ENCODE results near the gene HMGXB3. TPM values are rescaled to one million over a fixed set of nuclear protein-coding genes. Genes with fewer than 3 reads are reported as not detected.
A peak's percentile ranks its signal among the peaks of the same experiment; 100 is the strongest.

Gene HMGXB3
- total and polyA plus RNA-seq, 5 donors from 2014 or later: 11.0 to 51.5 (median 12.7) TPM

DNA sequence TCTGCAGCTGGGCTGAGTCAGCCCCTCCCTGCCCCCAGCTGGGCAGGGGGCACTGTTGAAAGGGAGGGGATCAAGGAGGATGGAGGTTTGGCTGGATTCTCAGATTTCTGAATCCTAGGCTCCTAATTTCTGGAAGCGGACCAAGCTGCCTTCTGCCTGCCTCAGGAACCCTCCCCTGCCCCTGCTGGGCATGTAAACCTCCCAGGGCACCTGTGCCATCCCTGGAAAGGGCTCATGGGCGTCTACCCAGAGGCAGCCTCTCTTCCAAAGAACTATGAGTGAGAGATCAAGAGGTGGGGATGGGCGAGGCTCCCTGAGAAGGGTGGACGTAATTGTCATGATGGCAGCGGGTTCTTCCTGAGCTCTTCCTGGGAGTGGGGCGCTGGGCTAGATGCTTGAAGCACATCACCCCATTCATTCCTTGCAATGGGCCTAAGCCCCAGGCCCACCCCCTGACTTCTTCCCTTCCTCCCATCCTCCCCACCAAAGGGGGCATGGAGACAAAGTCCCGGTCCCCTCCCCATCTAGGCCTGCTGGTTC lies 64.2 kb downstream of the HMGXB3 start:
- Histone ChIP-seq H3K4me3 (ENCODE audit: low read depth, low read length) (no peak overlapping the region), H3K4me1 (ENCODE audit: control insufficient read depth, insufficient read depth, low read length, poor library complexity, severe bottlenecking) (no peaks in the 10 kb centered on the region), H3K27ac (ENCODE audit: insufficient read depth, low read length, poor library complexity, severe bottlenecking) (no peak overlapping the region), H3K27me3 (ENCODE audit: control insufficient read depth, insufficient read depth, low read length) (no peaks in the 10 kb centered on the region), H3K9me3 (ENCODE audit: control insufficient read depth in 2 of 2, low read length in 2 of 2) (no peaks in the 10 kb centered on the region), H3K36me3 (ENCODE audit: control insufficient read depth, insufficient read depth, low read length) (no peaks in the 10 kb centered on the region)
- H3K4me3 Mint-ChIP-seq: no peak overlapping the region
- H3K36me3 Mint-ChIP-seq: no peaks in the 10 kb centered on the region
- DNase-seq: no peak
- peaks cover 0 to 8% (median 1%) of the 10 kb centered on the region in 4 donors for H3K4me1 Mint-ChIP-seq
- H3K9me3 Mint-ChIP-seq: no peaks in the 10 kb centered on the region
- no peak for ATAC-seq (ENCODE audit: low read depth in 2 of 2)
- peaks cover 13% of the 10 kb centered on the region for H3K27me3 Mint-ChIP-seq
- H3K27ac Mint-ChIP-seq: no peak overlapping the region

DNA sequence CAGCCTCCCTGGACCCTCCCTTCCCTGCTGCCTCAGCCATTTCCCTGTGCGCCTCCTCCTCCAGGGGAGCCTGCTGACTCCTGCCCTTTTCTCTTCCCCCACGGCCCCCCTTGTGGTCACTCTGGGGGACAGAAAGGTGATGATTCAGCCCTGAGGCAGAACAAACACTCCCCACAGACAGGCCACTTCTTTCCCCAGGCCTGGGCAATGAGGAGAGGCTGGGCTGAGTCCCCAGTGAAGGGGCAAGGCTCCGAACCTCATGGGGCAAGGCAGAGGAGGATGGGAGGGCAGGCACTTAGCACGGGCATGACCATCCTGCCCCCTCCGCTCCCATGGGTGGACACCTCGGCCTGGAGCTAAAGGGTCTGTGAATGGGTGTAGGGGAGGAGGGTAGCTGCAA lies 64.8 kb downstream of the HMGXB3 start:
- Histone ChIP-seq H3K27me3 (ENCODE audit: control insufficient read depth, insufficient read depth, low read length) (no peaks in the 10 kb centered on the region), H3K36me3 (ENCODE audit: control insufficient read depth, insufficient read depth, low read length) (no peaks in the 10 kb centered on the region), H3K9me3 (ENCODE audit: control insufficient read depth in 2 of 2, low read length in 2 of 2) (no peaks in the 10 kb centered on the region), H3K4me1 (ENCODE audit: control insufficient read depth, insufficient read depth, low read length, poor library complexity, severe bottlenecking) (no peaks in the 10 kb centered on the region), H3K27ac (ENCODE audit: insufficient read depth, low read length, poor library complexity, severe bottlenecking) (no peak overlapping the region), H3K4me3 (ENCODE audit: low read depth, low read length) (no peak overlapping the region)
- Mint-ChIP-seq H3K27ac (no peak overlapping the region), H3K4me1 (peaks cover 0 to 8% (median 1%) of the 10 kb centered on the region in 4 donors), H3K27me3 (peaks cover 13% of the 10 kb centered on the region), H3K36me3 (no peaks in the 10 kb centered on the region), H3K9me3 (no peaks in the 10 kb centered on the region), H3K4me3 (no peak overlapping the region)
- DNase-seq (no peak), ATAC-seq (ENCODE audit: low read depth in 2 of 2) (no peak)

DNA sequence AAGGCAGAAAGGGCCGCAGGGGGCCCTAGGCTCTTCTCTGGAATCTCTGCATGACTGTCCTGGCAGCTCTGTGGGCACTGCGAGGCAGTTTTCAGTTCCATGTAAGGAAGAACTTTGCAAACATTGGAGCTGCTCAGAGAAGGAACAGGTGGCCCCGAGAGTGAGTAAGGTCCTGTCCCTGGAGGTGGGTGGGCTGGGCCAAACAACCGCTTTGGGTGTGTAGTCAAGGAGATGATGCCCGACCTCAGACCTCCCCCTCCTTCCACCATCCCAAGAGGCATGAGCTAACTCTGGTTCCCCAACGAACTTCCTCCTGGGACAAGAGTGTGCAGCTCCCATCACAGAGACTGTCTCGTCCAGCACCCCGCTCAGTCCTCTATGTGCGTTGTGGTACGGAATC lies 65.3 kb downstream of the HMGXB3 start:
- H3K9me3 ChIP-seq (ENCODE audit: control insufficient read depth in 2 of 2, low read length in 2 of 2): no peaks in the 10 kb centered on the region
- Mint-ChIP-seq H3K4me3 (no peak overlapping the region), H3K4me1 (peaks cover 0 to 8% (median 1%) of the 10 kb centered on the region in 4 donors), H3K36me3 (no peaks in the 10 kb centered on the region), H3K27ac (no peak overlapping the region), H3K27me3 (peaks cover 13% of the 10 kb centered on the region), H3K9me3 (no peaks in the 10 kb centered on the region)
- no peaks in the 10 kb centered on the region for H3K36me3 ChIP-seq (ENCODE audit: control insufficient read depth, insufficient read depth, low read length)
- ATAC-seq (ENCODE audit: low read depth in 2 of 2) (no peak), DNase-seq (no peak)
- no peak overlapping the region for H3K4me3 ChIP-seq (ENCODE audit: low read depth, low read length)
- H3K4me1 ChIP-seq (ENCODE audit: control insufficient read depth, insufficient read depth, low read length, poor library complexity, severe bottlenecking): no peaks in the 10 kb centered on the region
- H3K27me3 ChIP-seq (ENCODE audit: control insufficient read depth, insufficient read depth, low read length): no peaks in the 10 kb centered on the region
- H3K27ac ChIP-seq (ENCODE audit: insufficient read depth, low read length, poor library complexity, severe bottlenecking): no peak overlapping the region

- H3K4me3 ChIP-seq (ENCODE audit: low read depth, low read length): no peak overlapping the region
- H3K4me1 Mint-ChIP-seq: peaks cover 0 to 8% (median 1%) of the 10 kb centered on the region in 4 donors
- no peak overlapping the region for H3K4me3 Mint-ChIP-seq
- no peaks in the 10 kb centered on the region for H3K9me3 ChIP-seq (ENCODE audit: control insufficient read depth in 2 of 2, low read length in 2 of 2)
- no peaks in the 10 kb centered on the region for H3K36me3 Mint-ChIP-seq
- H3K4me1 ChIP-seq (ENCODE audit: control insufficient read depth, insufficient read depth, low read length, poor library complexity, severe bottlenecking): no peaks in the 10 kb centered on the region
- H3K27me3 Mint-ChIP-seq: peaks cover 13% of the 10 kb centered on the region
- no peak overlapping the region for H3K27ac Mint-ChIP-seq
- no peaks in the 10 kb centered on the region for H3K27me3 ChIP-seq (ENCODE audit: control insufficient read depth, insufficient read depth, low read length)
- DNase-seq: no peak
- H3K36me3 ChIP-seq (ENCODE audit: control insufficient read depth, insufficient read depth, low read length): no peaks in the 10 kb centered on the region
- no peak for ATAC-seq (ENCODE audit: low read depth in 2 of 2)
- H3K9me3 Mint-ChIP-seq: no peaks in the 10 kb centered on the region
- H3K27ac ChIP-seq (ENCODE audit: insufficient read depth, low read length, poor library complexity, severe bottlenecking): no peak overlapping the region
Measured at GRCh38 chr5:150066436-150066835, 65.9 kb downstream of the HMGXB3 start.

- Mint-ChIP-seq H3K27ac (no peak overlapping the region), H3K27me3 (peaks cover 13% of the 10 kb centered on the region), H3K36me3 (no peaks in the 10 kb centered on the region), H3K4me1 (peaks cover 0 to 8% (median 1%) of the 10 kb centered on the region in 4 donors), H3K4me3 (no peak overlapping the region), H3K9me3 (no peaks in the 10 kb centered on the region)
- no peaks in the 10 kb centered on the region for H3K27me3 ChIP-seq (ENCODE audit: control insufficient read depth, insufficient read depth, low read length)
- H3K4me3 ChIP-seq (ENCODE audit: low read depth, low read length): no peak overlapping the region
- DNase-seq (peak in 1 of 3 donors; percentile 11), ATAC-seq (ENCODE audit: low read depth in 2 of 2) (peak in 1 of 2 donors; percentile 23)
- H3K27ac ChIP-seq (ENCODE audit: insufficient read depth, low read length, poor library complexity, severe bottlenecking): no peak overlapping the region
- no peaks in the 10 kb centered on the region for H3K36me3 ChIP-seq (ENCODE audit: control insufficient read depth, insufficient read depth, low read length)
- H3K4me1 ChIP-seq (ENCODE audit: control insufficient read depth, insufficient read depth, low read length, poor library complexity, severe bottlenecking): no peaks in the 10 kb centered on the region
- no peaks in the 10 kb centered on the region for H3K9me3 ChIP-seq (ENCODE audit: control insufficient read depth in 2 of 2, low read length in 2 of 2)
Measured at GRCh38 chr5:150066901-150067396, 66.4 kb downstream of the HMGXB3 start.

GRCh38 chr5:150067405-150067960 lies 66.9 kb downstream of the HMGXB3 start:
- no peak overlapping the region for H3K4me3 ChIP-seq (ENCODE audit: low read depth, low read length)
- H3K9me3 ChIP-seq (ENCODE audit: control insufficient read depth in 2 of 2, low read length in 2 of 2): no peaks in the 10 kb centered on the region
- Mint-ChIP-seq H3K4me3 (no peak overlapping the region), H3K4me1 (peaks cover 0 to 8% (median 1%) of the 10 kb centered on the region in 4 donors), H3K9me3 (no peaks in the 10 kb centered on the region), H3K27ac (no peak overlapping the region), H3K36me3 (no peaks in the 10 kb centered on the region), H3K27me3 (peaks cover 13% of the 10 kb centered on the region)
- no peaks in the 10 kb centered on the region for H3K4me1 ChIP-seq (ENCODE audit: control insufficient read depth, insufficient read depth, low read length, poor library complexity, severe bottlenecking)
- no peaks in the 10 kb centered on the region for H3K27me3 ChIP-seq (ENCODE audit: control insufficient read depth, insufficient read depth, low read length)
- no peaks in the 10 kb centered on the region for H3K36me3 ChIP-seq (ENCODE audit: control insufficient read depth, insufficient read depth, low read length)
- H3K27ac ChIP-seq (ENCODE audit: insufficient read depth, low read length, poor library complexity, severe bottlenecking): no peak overlapping the region
- ATAC-seq (ENCODE audit: low read depth in 2 of 2): no peak
- no peak for DNase-seq

- H3K4me1 ChIP-seq (ENCODE audit: control insufficient read depth, insufficient read depth, low read length, poor library complexity, severe bottlenecking): no peaks in the 10 kb centered on the region
- Mint-ChIP-seq H3K27ac (no peak overlapping the region), H3K36me3 (no peaks in the 10 kb centered on the region), H3K4me3 (no peak overlapping the region), H3K4me1 (peaks cover 0 to 8% (median 1%) of the 10 kb centered on the region in 4 donors), H3K9me3 (no peaks in the 10 kb centered on the region), H3K27me3 (peaks cover 13% of the 10 kb centered on the region)
- no peaks in the 10 kb centered on the region for H3K36me3 ChIP-seq (ENCODE audit: control insufficient read depth, insufficient read depth, low read length)
- no peak overlapping the region for H3K4me3 ChIP-seq (ENCODE audit: low read depth, low read length)
- no peaks in the 10 kb centered on the region for H3K27me3 ChIP-seq (ENCODE audit: control insufficient read depth, insufficient read depth, low read length)
- DNase-seq (no peak), ATAC-seq (ENCODE audit: low read depth in 2 of 2) (no peak)
- H3K9me3 ChIP-seq (ENCODE audit: control insufficient read depth in 2 of 2, low read length in 2 of 2): no peaks in the 10 kb centered on the region
- no peak overlapping the region for H3K27ac ChIP-seq (ENCODE audit: insufficient read depth, low read length, poor library complexity, severe bottlenecking)
Measured at GRCh38 chr5:150068071-150068470, 67.5 kb downstream of the HMGXB3 start.

DNA sequence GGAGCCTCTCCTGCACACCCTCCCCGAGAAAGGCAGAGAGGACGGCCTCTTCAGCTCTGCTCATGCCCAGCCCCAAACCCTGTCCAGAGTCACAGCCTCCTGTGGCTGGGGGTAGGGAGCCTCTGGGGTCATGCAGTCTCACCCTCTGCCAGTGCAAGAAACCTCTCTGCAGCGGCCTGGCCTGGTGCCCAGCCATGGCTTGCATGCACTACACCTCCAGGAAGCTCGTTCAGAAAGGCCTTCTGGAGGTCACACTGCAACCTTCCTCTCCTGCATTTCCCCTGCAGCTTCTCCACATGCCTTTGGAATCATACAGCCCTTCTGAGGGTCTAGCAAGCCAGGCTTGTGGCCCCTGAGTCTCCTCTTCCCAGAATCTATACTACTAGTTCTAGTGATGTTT lies 67.9 kb downstream of the HMGXB3 start:
- Mint-ChIP-seq H3K4me3 (no peak overlapping the region), H3K9me3 (no peaks in the 10 kb centered on the region), H3K4me1 (peaks cover 0 to 8% (median 1%) of the 10 kb centered on the region in 4 donors)

More for the DNA sequence above, 67.9 kb downstream of the HMGXB3 start:
- Histone ChIP-seq H3K4me3 (ENCODE audit: low read depth, low read length) (no peak overlapping the region), H3K27ac (ENCODE audit: insufficient read depth, low read length, poor library complexity, severe bottlenecking) (no peak overlapping the region), H3K27me3 (ENCODE audit: control insufficient read depth, insufficient read depth, low read length) (no peaks in the 10 kb centered on the region), H3K4me1 (ENCODE audit: control insufficient read depth, insufficient read depth, low read length, poor library complexity, severe bottlenecking) (no peaks in the 10 kb centered on the region), H3K36me3 (ENCODE audit: control insufficient read depth, insufficient read depth, low read length) (no peaks in the 10 kb centered on the region), H3K9me3 (ENCODE audit: control insufficient read depth in 2 of 2, low read length in 2 of 2) (no peaks in the 10 kb centered on the region)
- no peaks in the 10 kb centered on the region for H3K36me3 Mint-ChIP-seq
- H3K27ac Mint-ChIP-seq: no peak overlapping the region
- peaks cover 13% of the 10 kb centered on the region for H3K27me3 Mint-ChIP-seq
- DNase-seq (no peak), ATAC-seq (ENCODE audit: low read depth in 2 of 2) (no peak)

Data from CD4-positive, CD25-positive, alpha-beta regulatory T cell (primary cell).